ENCODE results near the gene MKI67.

GRCh38 chr10:128122931-128123330, 3.3 kb downstream of the MKI67 start:
- TF ChIP-seq CTCF (IDR thresholded peaks at IDR 0.05): no peak
- TF ChIP-seq EZH2 (IDR thresholded peaks at IDR 0.05; ENCODE audit: borderline replicate concordance, insufficient read depth, low read depth, low read length, poor library complexity, severe bottlenecking): no peak

All from B cell (primary cell).